Measurements from ENCODE around the gene ARSG. TPM values are rescaled to one million over a fixed set of nuclear protein-coding genes. Genes with fewer than 3 reads are reported as not detected.

Gene ARSG
- total RNA-seq, 1 donor from 2014 or later: 19.6 TPM

GRCh38 chr17:68320943-68321555 lies 29.8 kb downstream of the ARSG start:
- intact Hi-C loops (cut with micrococcal nuclease): no loop called here
- peaks cover 24% of the 10 kb centered on the region for H3K4me1 Mint-ChIP-seq
- CTCF ChIA-PET: no interaction called here

GRCh38 chr17:68321556-68321954 lies 30.3 kb downstream of the ARSG start:
- peaks cover 24% of the 10 kb centered on the region for H3K4me1 Mint-ChIP-seq
- no peak for TF ChIP-seq CTCF (IDR thresholded peaks at IDR 0.05)
- H3K9me3 Mint-ChIP-seq: no peaks in the 10 kb centered on the region
- no peak for ATAC-seq (ENCODE audit: low read depth)
- ChIA-PET CTCF (no interaction called here), POLR2A (interaction anchor here (1.2 kb wide), 1 partner anchor 29 kb away, joined by 3 read pairs; no protein-coding TSS in a partner anchor)
- H3K4me3 Mint-ChIP-seq: no peak overlapping the region
- DNase-seq: no peak
- no peaks in the 10 kb centered on the region for H3K36me3 Mint-ChIP-seq (ENCODE audit: low read depth)
- H3K27me3 Mint-ChIP-seq: peaks cover 3% of the 10 kb centered on the region
- no peak overlapping the region for H3K27ac Mint-ChIP-seq
- intact Hi-C loops (cut with micrococcal nuclease): no loop called here

More at GRCh38 chr17:68320943-68321555, 29.8 kb downstream of the ARSG start:
- Mint-ChIP-seq H3K27me3 (peaks cover 3% of the 10 kb centered on the region), H3K4me3 (no peak overlapping the region), H3K9me3 (no peaks in the 10 kb centered on the region), H3K27ac (no peak overlapping the region), H3K36me3 (ENCODE audit: low read depth) (no peaks in the 10 kb centered on the region)
- DNase-seq (no peak), ATAC-seq (ENCODE audit: low read depth) (no peak)
- POLR2A ChIA-PET: interaction anchor here (1.2 kb wide), 1 partner anchor 29 kb away, joined by 3 read pairs; no protein-coding TSS in a partner anchor
- TF ChIP-seq CTCF (IDR thresholded peaks at IDR 0.05): no peak

GRCh38 chr17:68322630-68323029 lies 31.3 kb downstream of the ARSG start:
- Mint-ChIP-seq H3K27ac (no peak overlapping the region), H3K36me3 (ENCODE audit: low read depth) (no peaks in the 10 kb centered on the region), H3K4me3 (no peak overlapping the region), H3K4me1 (peaks cover 24% of the 10 kb centered on the region), H3K9me3 (no peaks in the 10 kb centered on the region), H3K27me3 (peaks cover 8% of the 10 kb centered on the region)
- POLR2A ChIA-PET: no interaction called here
- no peak for TF ChIP-seq CTCF (IDR thresholded peaks at IDR 0.05)
- intact Hi-C loops (cut with micrococcal nuclease): no loop called here
- ATAC-seq (ENCODE audit: low read depth) (no peak), DNase-seq (no peak)
- CTCF ChIA-PET: no interaction called here

GRCh38 chr17:68324114-68324513 lies 32.8 kb downstream of the ARSG start:
- Mint-ChIP-seq H3K27me3 (peaks cover 8% of the 10 kb centered on the region), H3K36me3 (ENCODE audit: low read depth) (no peaks in the 10 kb centered on the region), H3K27ac (no peak overlapping the region), H3K4me3 (no peak overlapping the region), H3K9me3 (no peaks in the 10 kb centered on the region), H3K4me1 (peaks cover 13% of the 10 kb centered on the region)
- ATAC-seq (ENCODE audit: low read depth): no peak
- intact Hi-C loops (cut with micrococcal nuclease): no loop called here
- CTCF ChIA-PET: no interaction called here
- DNase-seq: no peak
- no peak for TF ChIP-seq CTCF (IDR thresholded peaks at IDR 0.05)
- POLR2A ChIA-PET: no interaction called here

GRCh38 chr17:68324654-68325336 lies 33.5 kb downstream of the ARSG start:
- ATAC-seq (ENCODE audit: low read depth): no peak
- CTCF ChIA-PET: no interaction called here
- DNase-seq: no peak

More at GRCh38 chr17:68324654-68325336, 33.5 kb downstream of the ARSG start:
- intact Hi-C loops (cut with micrococcal nuclease): no loop called here
- no peaks in the 10 kb centered on the region for H3K36me3 Mint-ChIP-seq (ENCODE audit: low read depth)
- H3K4me3 Mint-ChIP-seq: no peak overlapping the region
- POLR2A ChIA-PET: no interaction called here
- H3K27ac Mint-ChIP-seq: no peak overlapping the region
- TF ChIP-seq CTCF (IDR thresholded peaks at IDR 0.05): no peak
- H3K9me3 Mint-ChIP-seq: no peaks in the 10 kb centered on the region
- H3K4me1 Mint-ChIP-seq: peaks cover 6% of the 10 kb centered on the region
- peaks cover 8% of the 10 kb centered on the region for H3K27me3 Mint-ChIP-seq
